HG03520 (cell line): ENCODE results near the gene CIRBP.

Source experiments
- ATAC-seq: cut with Tn5 transposase; IDR thresholded peaks from one replicate; pipeline ENCODE4 v1.9.1; 2021; ENCODE audit warnings: mild to moderate bottlenecking, moderate library complexity; ENCODE audit not compliant: unreplicated experiment

The CIRBP gene

DNA sequence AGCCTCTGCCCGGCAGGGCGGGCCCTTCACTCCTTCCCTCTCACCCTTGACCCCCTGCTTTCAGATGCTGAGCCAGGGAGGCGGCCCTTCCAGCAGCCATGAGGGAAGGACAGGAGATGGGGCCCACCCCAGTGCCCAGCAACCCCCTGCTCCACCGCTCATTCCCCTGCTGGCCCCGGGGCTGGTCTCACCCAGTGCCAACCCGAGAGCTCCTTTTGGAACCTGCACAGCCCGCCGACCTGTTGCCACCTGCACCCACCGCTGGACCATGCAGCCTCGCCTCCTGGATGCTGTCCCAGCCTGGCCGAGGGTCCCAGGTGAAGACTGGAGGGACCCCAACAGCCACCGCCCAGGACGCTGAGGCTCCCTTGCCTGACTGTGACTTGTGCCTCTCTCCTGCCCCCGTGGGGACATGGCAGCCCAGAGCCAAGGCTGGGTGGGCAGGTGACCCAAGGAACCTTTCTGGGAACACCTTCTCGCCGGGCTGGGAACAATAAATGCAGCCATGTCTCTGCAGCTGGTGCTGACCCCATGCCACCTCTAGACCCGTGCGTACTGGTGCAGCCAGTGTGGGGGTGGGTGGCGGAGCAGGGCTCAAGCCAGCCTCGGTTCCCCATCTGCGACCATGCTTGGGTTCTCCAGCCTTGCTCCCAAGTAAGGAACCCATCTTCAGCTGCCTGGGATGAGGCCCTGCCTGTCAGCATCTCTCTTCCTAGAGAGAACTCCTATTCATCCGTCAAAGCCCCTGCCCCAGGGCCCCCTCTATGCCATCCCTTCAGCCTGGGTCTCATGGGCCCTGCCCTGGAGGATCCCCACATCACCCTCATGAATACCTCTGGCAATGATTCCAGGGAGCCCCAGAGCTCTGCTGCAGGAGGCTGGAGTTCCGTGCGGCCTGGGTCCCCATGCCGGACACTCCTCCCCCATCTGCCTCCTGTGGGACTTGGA, 9.9 kb downstream of the CIRBP start:
- ATAC-seq = no peak

DNA sequence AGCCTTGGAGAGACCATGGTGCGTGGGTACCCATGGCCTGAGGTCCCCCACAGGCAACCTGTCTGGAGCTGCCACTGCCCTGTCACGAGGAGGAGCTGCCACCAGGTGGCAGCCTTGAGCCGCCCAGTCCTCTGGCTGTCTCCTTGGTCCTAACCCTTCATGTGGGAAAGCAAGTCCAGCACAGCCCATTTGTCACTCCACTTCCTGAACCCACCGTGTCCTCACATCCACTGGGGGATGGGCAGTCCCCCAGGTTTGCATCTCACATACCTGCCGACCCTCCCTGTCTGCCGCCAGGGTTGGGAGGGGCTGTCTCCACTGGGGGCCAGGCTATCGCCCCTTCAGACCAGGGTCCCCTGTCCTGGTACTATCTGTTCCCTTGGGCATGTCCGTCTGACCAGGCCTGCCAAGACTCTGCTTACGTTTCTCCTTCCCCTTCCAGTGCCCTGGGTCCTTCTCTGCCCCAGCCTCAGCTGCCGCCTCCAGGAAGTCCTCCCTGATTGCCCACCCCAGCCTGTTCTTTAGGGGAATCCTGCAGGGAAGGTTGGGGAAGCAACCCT, 10.7 kb downstream of the CIRBP start:
- ATAC-seq = no peak

DNA sequence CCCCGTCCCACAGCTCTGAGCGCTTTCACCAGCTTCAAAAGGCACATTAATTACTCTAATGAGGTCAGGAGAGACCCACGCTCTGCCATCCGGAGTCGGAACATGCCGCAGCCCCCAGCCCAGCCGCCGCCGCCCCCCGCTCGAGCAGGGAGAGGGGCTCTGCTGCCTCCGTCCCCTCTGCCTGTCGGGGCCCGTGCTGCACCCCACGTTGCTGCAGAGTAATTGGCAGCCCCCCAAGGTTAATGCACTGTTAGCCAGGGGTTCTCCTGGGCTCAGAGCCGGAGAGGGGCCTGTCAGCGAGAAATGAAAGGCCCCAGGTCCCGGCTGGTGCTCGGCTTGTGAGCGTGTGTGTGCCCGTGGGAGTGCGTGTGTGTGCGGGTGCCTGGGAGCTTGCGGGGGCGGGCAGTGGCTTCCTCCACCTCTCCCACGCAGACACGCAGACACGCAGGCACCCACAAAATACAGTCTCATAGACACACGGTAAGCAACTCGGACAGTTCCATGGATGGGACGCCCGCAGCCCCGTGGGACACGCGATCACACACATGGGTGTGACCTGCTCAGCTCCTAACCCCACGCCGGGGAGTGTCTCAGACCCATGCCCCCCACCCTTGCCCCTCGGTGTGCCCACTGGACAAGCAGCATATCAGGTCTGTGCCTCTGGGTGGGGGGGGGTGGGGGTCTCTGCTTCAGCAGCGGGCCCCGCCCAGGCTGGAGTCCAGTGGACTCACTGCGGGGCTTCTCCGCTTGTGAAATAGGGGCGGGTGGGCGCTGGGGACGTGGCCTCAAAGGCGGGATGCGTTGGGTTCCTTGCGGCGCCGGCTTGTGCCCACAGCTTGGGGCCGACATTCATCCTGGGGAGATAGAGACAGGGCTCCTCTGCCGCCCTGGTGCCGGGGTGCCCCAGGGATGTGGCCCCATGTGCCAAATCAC, 11.8 kb downstream of the CIRBP start:
- ATAC-seq = no peak

DNA sequence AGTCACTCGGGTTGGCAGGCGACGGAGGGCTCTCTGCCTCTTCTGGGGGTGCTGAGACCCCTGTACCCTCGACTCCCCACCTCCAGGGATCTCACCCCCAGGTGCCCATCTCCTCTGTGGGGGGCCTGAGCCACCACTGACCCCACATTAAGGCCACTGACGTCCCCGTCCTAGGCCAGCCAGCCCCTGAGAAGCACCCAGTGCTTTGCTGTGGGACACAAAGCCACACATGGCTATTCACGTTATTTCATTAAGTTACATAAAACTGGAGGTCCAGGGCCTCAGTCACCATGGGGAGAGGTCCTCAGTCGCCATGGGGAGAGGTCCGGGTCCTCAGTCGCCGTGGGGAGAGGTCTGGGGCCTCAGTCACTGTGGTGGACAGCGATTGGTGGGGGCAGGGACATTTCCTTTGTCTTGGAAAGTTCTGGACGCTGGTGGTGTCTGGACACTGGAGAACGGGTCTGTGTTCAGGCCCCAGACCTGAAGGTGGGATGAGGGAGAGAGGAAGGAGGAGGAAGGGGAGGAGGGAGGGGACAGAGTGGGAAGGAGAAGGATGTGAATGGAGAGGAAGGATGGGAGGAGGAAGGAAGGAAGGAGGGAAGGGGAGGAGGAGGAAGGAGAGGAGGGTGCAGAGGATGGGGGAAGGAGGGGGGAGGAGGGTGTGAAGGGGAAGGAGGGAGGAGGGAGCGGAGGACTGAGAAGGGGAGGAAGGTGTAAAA, 12.6 kb downstream of the CIRBP start:
- no peak for ATAC-seq

DNA sequence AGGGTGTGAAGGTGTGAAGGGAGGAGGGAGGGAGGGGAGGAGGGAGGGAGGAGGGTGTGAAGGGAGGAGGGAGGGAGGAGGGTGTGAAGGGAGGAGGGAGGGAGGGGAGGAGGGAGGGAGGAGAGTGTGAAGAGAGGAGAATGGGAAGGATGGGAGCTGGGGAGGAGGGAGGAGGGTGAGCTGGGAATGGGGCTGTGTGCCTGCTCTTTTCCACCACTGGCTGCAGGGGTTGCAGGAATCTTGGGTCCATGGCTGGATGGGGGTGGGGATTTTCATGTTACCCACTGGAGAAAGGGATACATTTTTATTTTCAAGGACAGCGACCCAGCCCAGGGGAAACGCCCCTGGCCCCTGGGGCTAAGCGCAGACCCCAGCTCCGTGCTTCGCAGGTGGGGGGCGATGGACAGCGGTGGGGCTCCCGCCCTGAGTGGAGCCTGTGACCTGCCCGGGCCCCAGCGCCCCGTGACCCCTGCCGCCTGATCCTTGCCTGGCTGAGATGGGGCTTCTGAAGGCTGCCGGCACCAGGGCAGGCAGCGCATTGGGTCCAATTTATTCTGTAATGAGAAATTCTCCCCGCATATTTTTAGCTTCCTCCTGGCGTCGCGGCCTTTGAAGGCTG, 13.6 kb downstream of the CIRBP start:
- ATAC-seq = no peak

DNA sequence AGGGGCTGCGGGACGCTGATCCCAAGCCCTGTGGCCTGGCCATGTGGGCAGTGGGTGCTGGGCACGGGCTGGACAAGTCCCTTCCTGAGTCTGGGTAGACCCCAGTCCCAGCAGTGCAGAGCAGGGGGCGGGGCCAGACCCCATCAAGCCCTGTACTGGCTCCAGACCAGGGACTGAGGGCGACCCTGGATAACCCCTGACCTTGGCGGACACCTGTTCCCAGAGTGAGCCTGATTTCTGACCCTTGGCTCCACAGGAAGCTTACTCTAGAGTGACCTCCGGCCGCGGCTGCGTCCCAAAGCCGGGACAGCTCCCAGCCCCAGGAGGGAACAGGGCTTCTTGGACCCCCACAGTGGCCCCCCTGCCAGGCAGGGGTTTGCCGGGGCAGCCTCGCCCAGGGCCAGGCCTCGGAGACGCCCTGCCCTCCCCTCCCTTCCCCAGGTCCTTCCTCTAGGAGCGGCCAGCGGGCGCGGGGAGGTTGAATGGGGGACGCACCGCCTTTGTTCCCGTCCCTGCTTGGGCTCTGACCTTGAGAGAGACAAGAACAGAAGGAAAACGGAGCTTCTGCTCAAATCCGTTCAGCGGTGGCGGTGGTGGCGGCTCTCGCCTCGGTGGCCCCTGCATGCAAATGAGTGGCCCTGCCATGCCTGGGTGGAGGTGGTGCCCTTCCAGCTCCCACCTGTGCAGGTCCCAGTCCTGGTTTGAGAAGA, 14.2 kb downstream of the CIRBP start:
- ATAC-seq = no peak

DNA sequence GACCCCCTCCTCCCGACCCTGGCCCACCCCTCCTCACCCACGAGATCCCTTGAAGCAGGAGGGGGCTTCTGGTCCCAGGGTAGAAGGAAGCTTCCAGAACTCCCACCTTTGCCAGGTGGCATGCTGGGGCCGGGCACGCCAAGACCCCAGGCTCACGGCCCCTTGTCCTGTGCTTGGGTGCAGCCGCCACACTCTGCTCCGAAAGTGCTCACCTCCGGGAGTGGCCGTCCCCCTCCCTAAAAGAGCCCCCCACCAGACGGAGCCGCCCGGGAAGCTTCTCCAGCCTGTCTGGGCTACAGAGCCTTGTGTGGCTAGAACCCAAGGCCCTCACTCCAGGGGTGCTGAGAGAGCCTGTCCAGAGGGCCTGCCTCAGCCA, 14.8 kb downstream of the CIRBP start:
- no peak for ATAC-seq

DNA sequence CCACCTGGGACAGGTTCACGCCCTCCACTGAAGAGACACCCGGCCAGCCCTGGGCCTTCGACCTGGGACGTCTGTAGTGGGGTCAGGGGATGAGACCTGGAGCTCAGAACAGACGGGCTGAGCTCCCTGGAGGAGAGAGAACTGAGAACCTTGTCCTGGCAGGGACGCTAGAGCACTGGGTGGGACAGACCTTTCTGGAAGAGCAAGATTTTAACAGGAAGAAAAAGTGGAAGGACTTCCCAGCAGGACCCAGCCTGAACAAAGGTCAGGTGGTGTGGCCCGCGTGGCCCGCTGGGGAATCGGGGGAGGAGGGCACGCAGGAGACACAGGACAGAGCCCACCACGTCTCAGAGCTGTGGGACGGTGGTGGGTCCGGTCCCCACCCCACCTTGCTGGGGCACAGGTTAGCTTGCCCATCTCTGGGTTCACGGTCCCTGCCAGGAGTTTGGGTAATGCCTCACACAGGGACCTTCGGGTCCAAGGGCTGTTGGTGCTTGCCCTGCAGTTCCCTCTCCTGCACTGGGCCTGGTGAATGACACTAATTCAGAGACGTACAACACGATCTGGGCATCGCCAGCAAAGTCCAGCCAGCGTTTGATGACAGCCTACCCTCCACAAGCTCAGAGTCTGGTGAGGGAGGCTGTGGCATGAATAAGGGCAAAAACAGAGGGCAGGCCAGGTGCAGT, 15.3 kb downstream of the CIRBP start:
- ATAC-seq = no peak

DNA sequence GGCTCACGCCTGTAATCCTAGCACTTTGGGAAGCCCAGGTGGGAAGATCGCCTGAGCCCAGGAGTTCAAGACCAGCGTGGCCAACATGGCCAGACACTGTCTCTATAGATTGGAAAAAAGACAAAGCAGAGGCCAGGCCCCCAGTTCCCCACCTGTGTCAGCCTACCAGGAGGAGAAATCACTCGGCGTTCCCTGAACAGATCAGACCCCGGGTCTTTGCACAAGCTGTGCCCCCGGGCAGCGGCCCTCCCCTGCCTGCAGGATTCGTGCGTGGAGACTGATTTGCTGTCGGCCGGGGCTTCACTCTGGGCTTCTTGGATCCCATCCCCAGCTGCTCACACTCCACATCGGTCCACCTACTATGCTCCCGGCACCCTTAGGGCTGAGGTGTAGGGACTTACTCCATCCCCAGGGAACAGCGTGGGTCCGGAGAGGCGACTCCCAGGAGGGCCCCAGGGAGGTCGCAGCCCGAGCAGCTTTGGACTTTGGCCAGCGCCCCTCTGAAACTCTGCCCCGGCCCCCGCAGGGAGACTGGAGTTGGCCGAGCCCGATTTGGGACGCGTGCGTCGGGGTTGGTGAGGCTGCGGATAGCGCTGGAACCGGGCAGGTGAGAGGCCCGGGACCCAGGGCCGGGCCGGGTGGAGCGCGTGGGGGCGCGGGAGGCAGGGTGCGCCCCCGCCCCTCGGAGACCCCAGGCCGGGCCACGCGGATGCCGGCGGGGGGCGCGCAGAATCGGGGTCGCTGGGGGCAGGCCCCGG, 16.0 kb downstream of the CIRBP start:
- ATAC-seq = no peak

DNA sequence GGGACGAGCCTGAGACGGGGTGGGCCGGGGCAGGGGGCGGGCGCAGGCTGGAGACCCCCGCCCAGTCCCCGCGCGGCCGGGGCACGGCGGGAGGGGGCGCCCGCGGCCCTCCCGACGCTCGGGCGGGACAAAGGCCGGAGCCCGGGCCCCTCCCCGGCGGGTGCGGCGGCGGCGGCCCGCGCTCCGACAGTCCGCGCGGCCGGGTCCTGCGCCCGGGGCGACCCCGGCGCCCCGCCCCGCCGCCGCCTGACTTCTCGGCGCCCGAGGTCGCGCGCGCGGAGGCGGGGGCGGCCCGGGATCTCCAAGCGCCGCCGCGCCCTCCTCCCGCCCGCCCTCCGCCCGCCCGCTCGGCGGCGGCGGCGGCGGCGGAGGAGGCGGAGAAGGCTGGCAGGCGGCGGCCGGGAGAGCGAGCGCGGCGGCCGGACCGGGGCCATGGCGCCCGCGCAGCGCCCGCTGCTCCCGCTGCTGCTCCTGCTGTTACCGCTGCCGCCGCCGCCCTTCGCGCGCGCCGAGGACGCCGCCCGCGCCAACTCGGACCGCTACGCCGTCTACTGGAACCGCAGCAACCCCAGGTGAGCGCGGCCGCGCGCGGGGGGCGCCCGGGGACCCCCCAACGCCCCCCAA, 16.7 kb downstream of the CIRBP start, which contains the start of gene EFNA2:
Gene EFNA2, plus strand, starts transcription at position 137 of the 624 bp plus-strand sequence. Its CDS starts 296 bp downstream, at position 433.
- no peak for ATAC-seq

DNA sequence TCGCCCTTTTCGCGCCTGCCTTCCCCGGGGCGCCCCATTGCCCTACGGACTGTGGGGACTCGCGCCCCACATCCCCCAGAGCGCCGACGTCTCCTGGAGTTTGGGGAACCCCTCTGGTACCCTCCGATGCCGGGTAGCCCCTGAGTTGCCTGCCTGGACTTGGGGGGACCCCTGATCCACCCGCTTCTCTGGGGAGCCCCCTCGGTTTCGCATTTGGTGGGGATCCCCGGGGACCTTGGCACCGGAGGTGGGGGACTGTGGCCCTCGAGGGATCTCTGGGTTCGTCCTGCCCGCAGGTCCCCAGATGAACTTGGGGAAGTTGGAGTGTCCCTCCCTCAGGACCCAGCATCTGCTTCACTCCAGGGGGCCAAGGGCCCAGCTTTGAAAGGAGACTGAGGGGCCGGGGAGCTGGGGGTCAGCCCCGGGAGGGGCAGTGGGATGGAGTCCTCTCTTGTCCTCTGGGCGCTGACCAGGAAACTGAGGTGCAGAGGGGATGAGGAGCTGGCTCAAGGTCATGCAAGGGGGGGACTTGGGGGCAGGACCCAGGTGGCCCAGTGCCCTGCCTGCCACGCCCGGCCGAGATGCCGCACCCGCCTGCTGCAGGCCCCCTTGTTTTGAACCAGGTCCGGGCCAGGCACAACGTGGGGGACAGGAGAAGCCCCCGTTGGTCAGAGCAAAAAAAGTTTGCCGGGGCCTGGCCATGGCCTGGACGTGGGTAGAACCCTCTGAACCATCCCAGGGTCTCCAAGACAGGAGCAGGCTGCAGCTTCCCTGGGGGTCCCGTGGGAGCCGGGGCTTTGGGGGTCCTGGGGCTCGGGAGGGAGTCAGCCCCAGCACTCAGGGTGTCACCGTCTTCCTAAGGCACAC, 17.6 kb downstream of the CIRBP start:
- ATAC-seq = no peak

DNA sequence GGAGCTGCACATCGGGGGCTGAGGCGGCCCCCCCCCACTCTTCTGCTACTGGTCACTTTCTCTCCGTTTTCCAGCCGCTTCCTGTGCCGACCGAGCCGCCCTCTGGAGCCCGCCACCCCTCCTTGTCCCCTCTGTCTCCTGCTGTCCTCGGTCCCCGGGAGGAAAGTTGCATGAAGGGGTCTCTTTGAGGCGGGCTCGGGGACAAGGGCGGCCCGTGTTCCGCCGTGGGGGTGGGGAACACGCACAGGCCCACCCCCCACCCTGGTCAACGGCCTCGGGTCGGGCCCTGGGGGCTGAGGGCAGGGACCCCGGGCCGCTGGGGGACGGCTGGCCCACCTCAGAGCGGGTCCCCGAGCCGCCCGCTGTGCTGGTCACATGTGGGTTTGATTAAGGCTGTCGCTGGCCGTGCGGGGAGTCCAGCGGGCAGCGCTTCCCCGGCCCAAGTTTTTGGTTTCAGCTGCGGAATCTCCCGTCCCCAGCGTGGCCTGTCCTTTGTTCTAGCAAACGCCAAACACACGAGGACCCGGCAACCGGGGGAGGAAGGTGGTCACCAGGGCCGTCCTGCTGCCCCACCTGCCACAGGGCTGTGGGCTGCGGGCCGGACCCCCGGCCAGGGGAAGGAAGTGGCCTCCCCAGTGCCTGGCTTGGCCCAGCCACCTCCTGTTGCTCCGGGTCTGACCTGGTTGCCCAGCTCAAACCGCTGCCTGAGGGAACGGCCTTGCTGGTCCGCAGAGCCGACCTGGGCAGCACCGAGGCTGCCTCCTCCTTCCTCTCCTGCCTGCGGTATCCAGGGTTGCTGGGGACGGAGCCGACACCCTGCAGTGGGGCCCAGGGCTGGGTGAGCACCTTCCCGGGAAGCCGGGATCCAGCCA, 18.5 kb downstream of the CIRBP start:
- no peak for ATAC-seq

DNA sequence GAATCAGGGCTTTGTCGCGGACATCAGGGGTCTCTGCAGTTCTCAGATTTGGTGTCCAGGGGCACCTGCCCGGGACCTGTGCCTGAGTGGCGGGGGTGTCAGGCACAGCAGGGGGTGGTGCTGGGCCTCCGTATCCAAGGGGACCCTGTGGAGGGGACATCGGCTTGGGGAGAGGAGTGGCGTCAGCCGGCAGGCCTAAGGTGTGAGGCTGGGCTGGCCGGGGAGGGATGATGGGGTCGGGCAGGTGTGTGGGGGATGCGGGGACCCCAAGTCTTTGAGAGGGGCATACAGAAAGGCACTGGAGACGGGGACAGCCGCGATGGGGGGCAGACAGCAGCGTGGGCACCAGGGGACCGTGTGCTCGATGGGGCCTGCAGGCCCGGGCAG, 19.1 kb downstream of the CIRBP start:
- ATAC-seq = no peak

DNA sequence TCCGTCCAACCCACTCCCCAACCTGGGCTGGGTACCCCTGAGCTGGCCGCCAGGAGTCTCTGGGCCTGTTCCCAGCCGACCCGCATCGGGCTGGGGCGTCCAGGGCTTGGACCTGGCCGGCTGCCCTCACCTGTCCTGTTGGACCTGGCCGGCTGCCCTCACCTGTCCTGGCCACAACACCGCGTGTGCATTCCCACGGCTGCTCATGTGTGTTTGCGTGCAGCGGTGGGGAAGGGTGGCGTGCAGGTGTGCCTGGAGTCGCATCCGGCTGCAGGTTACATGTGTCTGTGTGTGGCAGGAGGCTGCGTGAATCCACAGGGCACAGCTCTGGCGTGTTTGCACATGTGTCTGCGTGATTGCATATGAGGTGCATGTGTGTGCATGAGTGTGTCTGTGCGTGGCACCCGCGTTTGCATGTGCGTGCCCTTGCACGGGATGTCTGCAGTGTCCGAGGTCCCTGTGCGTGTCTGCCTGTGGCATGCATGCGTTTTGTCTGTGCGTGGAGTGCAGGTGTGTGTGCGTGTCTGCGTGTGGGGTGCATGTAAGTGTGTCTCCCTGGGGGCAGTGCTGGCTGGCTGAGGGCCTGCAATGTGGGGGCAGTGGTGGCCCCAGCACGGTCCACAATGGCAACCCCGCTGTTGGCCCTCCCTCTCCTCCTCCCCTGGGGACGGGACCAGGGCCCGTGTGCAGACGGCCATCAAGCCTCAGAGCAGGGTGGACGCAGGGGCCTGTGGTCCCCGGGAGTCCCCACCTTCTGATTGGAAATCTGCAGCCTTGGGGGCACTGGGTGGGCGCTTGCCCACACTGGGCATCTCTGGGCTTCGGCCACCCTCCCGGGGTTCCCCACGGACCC, 19.9 kb downstream of the CIRBP start:
- ATAC-seq = no peak

DNA sequence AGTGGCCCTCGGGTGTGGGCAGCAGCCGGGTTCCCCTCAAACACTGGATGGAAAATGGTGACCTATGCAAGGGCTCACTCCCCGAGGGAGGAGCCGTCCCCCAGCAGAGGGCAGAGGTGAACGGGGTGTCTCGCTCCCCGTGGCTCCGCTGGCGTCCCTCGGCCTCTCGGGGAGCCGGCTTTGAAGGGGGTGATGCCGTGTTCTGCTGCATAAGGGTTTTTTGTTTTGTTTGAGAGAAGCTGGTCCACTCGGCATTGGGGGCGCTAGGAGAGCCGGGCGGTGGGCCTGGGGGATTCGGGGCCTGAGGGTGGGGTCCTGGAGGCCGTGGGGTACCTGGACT, 20.5 kb downstream of the CIRBP start:
- ATAC-seq = no peak
